ENCODE results near the gene DENND2D. TPM values are rescaled to one million over a fixed set of nuclear protein-coding genes. Genes with fewer than 3 reads are reported as not detected.

DENND2D gene
- total and polyA plus RNA-seq, 10 of the 15 experiments (the other 5 are each of a cell fraction or from before 2014, with no cell fraction given) = 149 to 375 (median 172) TPM

GRCh38 chr1:111139956-111140679 lies 60.3 kb downstream of the DENND2D start, which contains the start of the genes CEPT1 and DRAM2 (continued):
- TF ChIP-seq PKNOX1 (IDR thresholded peaks at IDR 0.05) = peak; percentile 79
- TF ChIP-seq MTA3 (IDR thresholded peaks at IDR 0.05; ENCODE audit: borderline replicate concordance, low read length) = no peak
- no peak for TF ChIP-seq REST (IDR thresholded peaks at IDR 0.05; ENCODE audit: low read depth, low read length)
- TF ChIP-seq SP1 (IDR thresholded peaks at IDR 0.05; ENCODE audit: low read depth, low read length) = no peak
- no peak for TF ChIP-seq TCF3 (IDR thresholded peaks at IDR 0.05; ENCODE audit: borderline replicate concordance, insufficient read depth, low read depth, low read length)
- no peak for TF ChIP-seq YBX1 (IDR thresholded peaks at IDR 0.05)
- TF ChIP-seq RAD51 (IDR thresholded peaks at IDR 0.05) = no peak
- TF ChIP-seq CHD1 (IDR thresholded peaks at IDR 0.05; ENCODE audit: low read depth, low read length) = no peak
- no peak for TF ChIP-seq SKIL (IDR thresholded peaks at IDR 0.05; ENCODE audit: low read depth, poor library complexity, severe bottlenecking)
- no peak; the same call in 1 of the 2 replicates for TF ChIP-seq SIN3A (IDR thresholded peaks at IDR 0.05; ENCODE audit: low read depth, low read length)
- TF ChIP-seq MAX (IDR thresholded peaks at IDR 0.05; ENCODE audit: low read depth, low read length) = peak; percentile 30; the same call in 1 of the 2 replicates
- TF ChIP-seq ZNF622 (IDR thresholded peaks at IDR 0.05) = no peak
- TF ChIP-seq ZZZ3 (IDR thresholded peaks at IDR 0.05; ENCODE audit: control insufficient read depth, insufficient read length, low read depth) = no peak
- no peak for TF ChIP-seq KDM1A (IDR thresholded peaks at IDR 0.05; ENCODE audit: borderline replicate concordance)
- TF ChIP-seq USF1 (IDR thresholded peaks at IDR 0.05; ENCODE audit: borderline replicate concordance, extremely low read length, insufficient read depth, low read depth, low read length) = no peak
- TF ChIP-seq MYC (IDR thresholded peaks at IDR 0.05; ENCODE audit: insufficient read depth, insufficient read length, insufficient replicate concordance, low read length, severe bottlenecking) = no peak
- no peak for TF ChIP-seq RBBP5 (conservative IDR thresholded peaks at IDR 0.05)
- TF ChIP-seq EP300 (IDR thresholded peaks at IDR 0.05; ENCODE audit: borderline replicate concordance in 1 of 2, control insufficient read depth in 1 of 2, low read depth in 2 of 2, low read length in 2 of 2) = no peak
